SK-N-SH (cell line): Measurements from ENCODE around the gene PTPN20. TPM values are rescaled to one million over a fixed set of nuclear protein-coding genes. Genes with fewer than 3 reads are reported as not detected.

Source experiments
- CTCF ChIA-PET: fragments of 300-600, 350-600 bp; formaldehyde crosslinking; extraction: SDS; loops from one replicate; lab custom pipeline; 2021; lab: Yijun Ruan, JAX
- POLR2A ChIA-PET: fragments of 350-600 bp; sonication (Branson Sonifier 250); formaldehyde crosslinking; extraction: SDS; loops from one replicate; lab custom pipeline; 2020; ENCODE audit warnings: antibody characterized with exemption, inconsistent platforms; lab: Yijun Ruan, JAX
- DNase-seq: peaks from one replicate; pipeline ENCODE4 v3.0.0; 2012
- H2AFZ ChIP-seq: fragments of 200-600 bp; sonication (generic); 2 replicates; pipeline ENCODE4 v1.8.1; 2016; ENCODE audit warnings: antibody characterized with exemption, mild to moderate bottlenecking, low read depth
- H3F3A ChIP-seq: fragments of 200-600 bp; sonication (generic); replicated peaks from 2 replicates; pipeline ENCODE3; 2016; ENCODE audit warnings: antibody characterized with exemption, mild to moderate bottlenecking; ENCODE audit not compliant: insufficient read depth
- H3K27ac ChIP-seq, 2 experiments: fragments of 200-500 bp in 1 of 2; fragments of 200-600 bp in 1 of 2; sonication (Bioruptor generic) in 1 of 2; sonication (generic), shearing (Covaris generic) in 1 of 2; 2 replicates each; pipeline versions ENCODE4 v1.5.1 to v1.6.1; 2014 to 2016; ENCODE audit warnings: low read depth in 2 of 2, inconsistent platforms in 1 of 2, low read length in 1 of 2, mild to moderate bottlenecking in 1 of 2, mixed read lengths in 1 of 2
- H3K27me3 ChIP-seq: fragments of 200-600 bp; sonication (generic), shearing (Covaris generic); 2 replicates; pipeline ENCODE4 v1.6.1; 2016; ENCODE audit warnings: mixed run types; ENCODE audit not compliant: insufficient read depth
- H3K36me3 ChIP-seq, 2 experiments: fragments of 200-500 bp in 1 of 2; fragments of 200-600 bp in 1 of 2; sonication (Bioruptor generic) in 1 of 2; sonication (generic) in 1 of 2; replicated peaks in 1 of 2; 2 replicates each; pipeline versions ENCODE3 to v1.5.1; 2014 to 2016; ENCODE audit warnings: low read length in 1 of 2, mild to moderate bottlenecking in 1 of 2; ENCODE audit not compliant: insufficient read depth in 2 of 2, control insufficient read depth in 1 of 2
- H3K4me1 ChIP-seq, 2 experiments: fragments of 200-500 bp in 1 of 2; fragments of 200-600 bp in 1 of 2; sonication (Bioruptor generic) in 1 of 2; sonication (generic), shearing (Covaris generic) in 1 of 2; 2 replicates each; pipeline versions ENCODE4 v1.5.1 to v1.6.1; 2014 to 2016; ENCODE audit warnings: low read depth in 1 of 2, low read length in 1 of 2, mixed run types in 1 of 2; ENCODE audit not compliant: insufficient read depth in 2 of 2, control insufficient read depth in 1 of 2
- H3K4me2 ChIP-seq: fragments of 200-600 bp; sonication (generic), shearing (Covaris generic); 2 replicates; pipeline ENCODE4 v1.6.1; 2017; ENCODE audit warnings: mixed run types
- H3K4me3 ChIP-seq, 2 experiments: fragments of 200-500 bp in 1 of 2; fragments of 200-600 bp in 1 of 2; sonication (Bioruptor generic) in 1 of 2; sonication (generic), shearing (Covaris generic) in 1 of 2; 2 replicates each; pipeline versions ENCODE4 v1.5.1 to v1.8.1; 2014 to 2016; ENCODE audit warnings: low read depth in 2 of 2, inconsistent platforms in 1 of 2, low read length in 1 of 2, mild to moderate bottlenecking in 1 of 2, mixed read lengths in 1 of 2, moderate library complexity in 1 of 2
- H3K79me2 ChIP-seq: fragments of 200-600 bp; sonication (generic); 2 replicates; pipeline ENCODE4 v1.8.1; 2017; ENCODE audit warnings: mild to moderate bottlenecking; ENCODE audit not compliant: insufficient read depth
- H3K9ac ChIP-seq: fragments of 200-600 bp; sonication (generic); 2 replicates; pipeline ENCODE4 v1.6.1; 2017; ENCODE audit warnings: mixed run types
- H3K9me2 ChIP-seq: fragments of 200-600 bp; sonication (generic); 2 replicates; pipeline ENCODE4 v1.6.1; 2017; ENCODE audit warnings: mixed run types
- H3K9me3 ChIP-seq: fragments of 200-600 bp; sonication (generic); 2 replicates; pipeline ENCODE4 v1.6.1; 2017; ENCODE audit warnings: mixed run types, mild to moderate bottlenecking, moderate library complexity
- H4K20me1 ChIP-seq: fragments of 200-600 bp; sonication (generic); 2 replicates; pipeline ENCODE4 v1.6.1; 2017; ENCODE audit warnings: mild to moderate bottlenecking, mixed run types; ENCODE audit not compliant: insufficient read depth
- CHD2 ChIP-seq: fragments of 150-350 bp; IDR thresholded peaks from 2 replicates; pipeline ENCODE4 v1.6.1; 2018; ENCODE audit warnings: low read length; ENCODE audit not compliant: partially characterized antibody
- ELF1 ChIP-seq: IDR thresholded peaks from 2 replicates; pipeline ENCODE4 v1.4.0; 2012
- EP300 ChIP-seq, 2 experiments: IDR thresholded peaks; 2 replicates each; pipeline versions ENCODE4 v1.4.0 to v1.6.1; 2012; ENCODE audit warnings: borderline replicate concordance in 1 of 2, low read depth in 1 of 2, low read length in 1 of 2
- FOXJ3 ChIP-seq: sonication (generic); formaldehyde crosslinking; IDR thresholded peaks from 2 replicates; pipeline ENCODE4 v1.5.1; 2020; ENCODE audit warnings: mild to moderate bottlenecking, missing genetic modification reagents
- GABPA ChIP-seq: IDR thresholded peaks from 2 replicates; pipeline ENCODE4 v1.4.0; 2012; ENCODE audit warnings: low read depth, mild to moderate bottlenecking
- GATA2 ChIP-seq: sonication (generic); formaldehyde crosslinking; IDR thresholded peaks from 2 replicates; pipeline ENCODE4 v1.5.0; 2020; ENCODE audit warnings: mild to moderate bottlenecking, missing genetic modification reagents
- JUND ChIP-seq: IDR thresholded peaks from 2 replicates; pipeline ENCODE4 v1.4.0; 2012
- MXI1 ChIP-seq: IDR thresholded peaks from 2 replicates; pipeline ENCODE4 v1.6.1; 2012; ENCODE audit warnings: mild to moderate bottlenecking, low read depth, low read length, improper control_type of control experiment
- NFIC ChIP-seq: IDR thresholded peaks from 2 replicates; pipeline ENCODE4 v1.4.0; 2012; ENCODE audit warnings: borderline replicate concordance
- RCOR1 ChIP-seq: fragments of 150-350 bp; IDR thresholded peaks from 2 replicates; pipeline ENCODE4 v1.6.1; 2017; ENCODE audit warnings: antibody characterized with exemption, low read length
- RFX5 ChIP-seq: IDR thresholded peaks from 2 replicates; pipeline ENCODE4 v1.6.1; 2012; ENCODE audit warnings: mild to moderate bottlenecking, improper control_type of control experiment, low read length
- SMC3 ChIP-seq: IDR thresholded peaks from 2 replicates; pipeline ENCODE4 v1.6.1; 2012; ENCODE audit warnings: low read depth, low read length, improper control_type of control experiment
- TCF12 ChIP-seq: IDR thresholded peaks from 2 replicates; pipeline ENCODE4 v1.4.0; 2012
- WGBS: methylation state at CpG from one replicate; pipeline ENCODE4 v1.1.6; 2017; ENCODE audit warnings: low lambda C conversion rate; 5-methylcytosine and 5-hydroxymethylcytosine counted together
- polyA plus RNA-seq, 3 experiments: library from polyadenylated mRNA; depleted of rRNA; stranded (reverse); fragments of >200 nt; gene quantifications; 2 replicates each; pipeline ENCODE4 v1.2.3, GENCODE V29; 2012
- TF ChIP-seq, protein P1 (sequence below): fragments of 200-600 bp; sonication (generic); IDR thresholded peaks from 2 replicates; pipeline ENCODE4 v1.6.1; 2017; ENCODE audit warnings: antibody characterized with exemption, mild to moderate bottlenecking, moderate library complexity
- TF ChIP-seq, protein P2 (sequence below): IDR thresholded peaks from 2 replicates; pipeline ENCODE4; 2012
- TF ChIP-seq, protein P3 (sequence below): fragments of 150-350 bp; IDR thresholded peaks from 2 replicates; pipeline ENCODE4 v1.6.1; 2017; ENCODE audit warnings: antibody characterized with exemption, low read length, low read depth, borderline replicate concordance
- TF ChIP-seq, protein P4 (sequence below): fragments of 150-350 bp; IDR thresholded peaks from 2 replicates; pipeline ENCODE4 v1.6.1; 2016; ENCODE audit warnings: mild to moderate bottlenecking, low read depth, low read length
- TF ChIP-seq, protein P5 (sequence below): IDR thresholded peaks from 2 replicates; pipeline ENCODE4 v1.4.0; 2012; ENCODE audit warnings: low read depth, borderline replicate concordance

The PTPN20 gene
- polyA plus RNA-seq, 1 of the 3 experiments (the other 2 are of a cell fraction): 0.36 TPM

DNA sequence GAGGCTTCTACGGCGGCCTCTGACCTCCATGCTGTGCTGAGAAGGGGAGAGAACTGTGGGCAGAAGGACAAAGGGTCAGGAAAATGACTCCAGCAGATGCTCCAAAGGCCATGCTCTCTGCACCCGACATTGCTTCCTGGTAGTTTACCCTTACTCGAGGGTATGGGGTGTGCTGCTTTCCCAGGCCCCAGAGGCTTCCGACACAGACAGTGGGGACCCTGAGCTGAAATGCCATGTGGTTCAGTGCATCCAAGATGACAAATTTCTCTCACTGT lies 130.9 kb downstream of the PTPN20 start:
- Histone ChIP-seq H3K9me2 (no peaks in the 10 kb centered on the region), H3K9ac (no peak overlapping the region), H3K79me2 (no peaks in the 10 kb centered on the region), H3K4me3 (no peak overlapping the region), H3K27ac (no peak overlapping the region; a peak in 1 of 4 replicates), H3K4me2 (no peak overlapping the region), H3F3A (no peaks in the 10 kb centered on the region), H4K20me1 (no peaks in the 10 kb centered on the region), H2AFZ (no peak overlapping the region), H3K4me1 (peaks cover 0 to 80% of the 10 kb centered on the region in 2 experiments; a peak in 2 of 4 replicates), H3K9me3 (no peaks in the 10 kb centered on the region), H3K36me3 (no peaks in the 10 kb centered on the region), H3K27me3 (no peaks in the 10 kb centered on the region; the same call in 1 of the 2 replicates)
- TF ChIP-seq CHD2 (no peak), GABPA (no peak), TCF12 (no peak), NFIC (no peak), GATA2 (CRISPR knock-in tag) (no peak), RCOR1 (no peak), JUND (no peak), EP300 (IDR thresholded peaks at IDR 0.05; ENCODE audit: borderline replicate concordance in 1 of 2, low read depth in 1 of 2, low read length in 1 of 2) (no peak), RFX5 (no peak), SMC3 (no peak), FOXJ3 (no peak), MXI1 (no peak), ELF1 (no peak)
- TF ChIP-seq, protein P1, sequence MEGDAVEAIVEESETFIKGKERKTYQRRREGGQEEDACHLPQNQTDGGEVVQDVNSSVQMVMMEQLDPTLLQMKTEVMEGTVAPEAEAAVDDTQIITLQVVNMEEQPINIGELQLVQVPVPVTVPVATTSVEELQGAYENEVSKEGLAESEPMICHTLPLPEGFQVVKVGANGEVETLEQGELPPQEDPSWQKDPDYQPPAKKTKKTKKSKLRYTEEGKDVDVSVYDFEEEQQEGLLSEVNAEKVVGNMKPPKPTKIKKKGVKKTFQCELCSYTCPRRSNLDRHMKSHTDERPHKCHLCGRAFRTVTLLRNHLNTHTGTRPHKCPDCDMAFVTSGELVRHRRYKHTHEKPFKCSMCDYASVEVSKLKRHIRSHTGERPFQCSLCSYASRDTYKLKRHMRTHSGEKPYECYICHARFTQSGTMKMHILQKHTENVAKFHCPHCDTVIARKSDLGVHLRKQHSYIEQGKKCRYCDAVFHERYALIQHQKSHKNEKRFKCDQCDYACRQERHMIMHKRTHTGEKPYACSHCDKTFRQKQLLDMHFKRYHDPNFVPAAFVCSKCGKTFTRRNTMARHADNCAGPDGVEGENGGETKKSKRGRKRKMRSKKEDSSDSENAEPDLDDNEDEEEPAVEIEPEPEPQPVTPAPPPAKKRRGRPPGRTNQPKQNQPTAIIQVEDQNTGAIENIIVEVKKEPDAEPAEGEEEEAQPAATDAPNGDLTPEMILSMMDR: no peak
- TF ChIP-seq, protein P2, sequence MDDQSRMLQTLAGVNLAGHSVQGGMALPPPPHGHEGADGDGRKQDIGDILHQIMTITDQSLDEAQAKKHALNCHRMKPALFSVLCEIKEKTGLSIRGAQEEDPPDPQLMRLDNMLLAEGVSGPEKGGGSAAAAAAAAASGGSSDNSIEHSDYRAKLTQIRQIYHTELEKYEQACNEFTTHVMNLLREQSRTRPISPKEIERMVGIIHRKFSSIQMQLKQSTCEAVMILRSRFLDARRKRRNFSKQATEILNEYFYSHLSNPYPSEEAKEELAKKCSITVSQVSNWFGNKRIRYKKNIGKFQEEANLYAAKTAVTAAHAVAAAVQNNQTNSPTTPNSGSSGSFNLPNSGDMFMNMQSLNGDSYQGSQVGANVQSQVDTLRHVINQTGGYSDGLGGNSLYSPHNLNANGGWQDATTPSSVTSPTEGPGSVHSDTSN: no peak
- TF ChIP-seq, protein P3, sequence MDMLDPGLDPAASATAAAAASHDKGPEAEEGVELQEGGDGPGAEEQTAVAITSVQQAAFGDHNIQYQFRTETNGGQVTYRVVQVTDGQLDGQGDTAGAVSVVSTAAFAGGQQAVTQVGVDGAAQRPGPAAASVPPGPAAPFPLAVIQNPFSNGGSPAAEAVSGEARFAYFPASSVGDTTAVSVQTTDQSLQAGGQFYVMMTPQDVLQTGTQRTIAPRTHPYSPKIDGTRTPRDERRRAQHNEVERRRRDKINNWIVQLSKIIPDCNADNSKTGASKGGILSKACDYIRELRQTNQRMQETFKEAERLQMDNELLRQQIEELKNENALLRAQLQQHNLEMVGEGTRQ: no peak
- TF ChIP-seq, protein P4, sequence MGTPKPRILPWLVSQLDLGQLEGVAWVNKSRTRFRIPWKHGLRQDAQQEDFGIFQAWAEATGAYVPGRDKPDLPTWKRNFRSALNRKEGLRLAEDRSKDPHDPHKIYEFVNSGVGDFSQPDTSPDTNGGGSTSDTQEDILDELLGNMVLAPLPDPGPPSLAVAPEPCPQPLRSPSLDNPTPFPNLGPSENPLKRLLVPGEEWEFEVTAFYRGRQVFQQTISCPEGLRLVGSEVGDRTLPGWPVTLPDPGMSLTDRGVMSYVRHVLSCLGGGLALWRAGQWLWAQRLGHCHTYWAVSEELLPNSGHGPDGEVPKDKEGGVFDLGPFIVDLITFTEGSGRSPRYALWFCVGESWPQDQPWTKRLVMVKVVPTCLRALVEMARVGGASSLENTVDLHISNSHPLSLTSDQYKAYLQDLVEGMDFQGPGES: no peak
- TF ChIP-seq, protein P5, sequence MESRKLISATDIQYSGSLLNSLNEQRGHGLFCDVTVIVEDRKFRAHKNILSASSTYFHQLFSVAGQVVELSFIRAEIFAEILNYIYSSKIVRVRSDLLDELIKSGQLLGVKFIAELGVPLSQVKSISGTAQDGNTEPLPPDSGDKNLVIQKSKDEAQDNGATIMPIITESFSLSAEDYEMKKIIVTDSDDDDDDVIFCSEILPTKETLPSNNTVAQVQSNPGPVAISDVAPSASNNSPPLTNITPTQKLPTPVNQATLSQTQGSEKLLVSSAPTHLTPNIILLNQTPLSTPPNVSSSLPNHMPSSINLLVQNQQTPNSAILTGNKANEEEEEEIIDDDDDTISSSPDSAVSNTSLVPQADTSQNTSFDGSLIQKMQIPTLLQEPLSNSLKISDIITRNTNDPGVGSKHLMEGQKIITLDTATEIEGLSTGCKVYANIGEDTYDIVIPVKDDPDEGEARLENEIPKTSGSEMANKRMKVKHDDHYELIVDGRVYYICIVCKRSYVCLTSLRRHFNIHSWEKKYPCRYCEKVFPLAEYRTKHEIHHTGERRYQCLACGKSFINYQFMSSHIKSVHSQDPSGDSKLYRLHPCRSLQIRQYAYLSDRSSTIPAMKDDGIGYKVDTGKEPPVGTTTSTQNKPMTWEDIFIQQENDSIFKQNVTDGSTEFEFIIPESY: no peak
- CTCF ChIA-PET: interaction anchor here (10.5 kb wide), 1 partner anchor 16 kb away, joined by 100 read pairs; no protein-coding TSS in a partner anchor
- DNase-seq: no peak
- 44% methylated on average over 4 of the region's 5 CpGs for WGBS
- POLR2A ChIA-PET: no interaction called here
